HepG2 (cell line): ENCODE results near the gene SOCS3. TPM values are rescaled to one million over a fixed set of nuclear protein-coding genes. Genes with fewer than 3 reads are reported as not detected.

Experiments
- AHDC1 ChIP-seq: sonication (generic); formaldehyde crosslinking; IDR thresholded peaks from 2 replicates; pipeline ENCODE4 v1.5.1; 2020; ENCODE audit warnings: mild to moderate bottlenecking, missing genetic modification reagents, borderline replicate concordance
- FOXP4 ChIP-seq: sonication (generic); formaldehyde crosslinking; IDR thresholded peaks from 2 replicates; pipeline ENCODE4 v1.4.0; 2020; ENCODE audit warnings: missing genetic modification reagents
- GABPB1 ChIP-seq: IDR thresholded peaks from 2 replicates; pipeline ENCODE4 v1.6.1; 2016; ENCODE audit warnings: mild to moderate bottlenecking, missing genetic modification reagents, moderate library complexity, missing compliant biosample characterization
- IRF1 ChIP-seq: sonication (generic); formaldehyde crosslinking; IDR thresholded peaks from 2 replicates; pipeline ENCODE4 v1.4.0; 2020; ENCODE audit warnings: low read depth, mild to moderate bottlenecking, missing genetic modification reagents
- IRF2 ChIP-seq: IDR thresholded peaks from 2 replicates; pipeline ENCODE4 v1.6.1; 2018; ENCODE audit warnings: missing genetic modification reagents, missing compliant biosample characterization
- JUND ChIP-seq: sonication (generic); formaldehyde crosslinking; IDR thresholded peaks from 2 replicates; pipeline ENCODE4 v1.8.0; 2022; ENCODE audit warnings: mild to moderate bottlenecking, missing genetic modification reagents
- KDM4B ChIP-seq: sonication (generic); formaldehyde crosslinking; IDR thresholded peaks from 2 replicates; pipeline ENCODE4 v1.4.0; 2020; ENCODE audit warnings: missing genetic modification reagents
- NCOA2 ChIP-seq: sonication (generic); formaldehyde crosslinking; IDR thresholded peaks from 2 replicates; pipeline ENCODE4 v1.8.0; 2022; ENCODE audit warnings: inconsistent platforms
- NR2F1 ChIP-seq, 2 experiments: fragments of 450-650 bp in 1 of 2; formaldehyde crosslinking in 1 of 2; IDR thresholded peaks; 2 replicates each; pipeline versions ENCODE4 v1.5.0 to v1.6.1; 2016 to 2020; ENCODE audit warnings: mild to moderate bottlenecking in 1 of 2, missing compliant biosample characterization in 1 of 2, missing genetic modification reagents in 1 of 2, moderate library complexity in 1 of 2
- SALL1 ChIP-seq: sonication (generic); formaldehyde crosslinking; IDR thresholded peaks from 2 replicates; pipeline ENCODE4 v1.8.0; 2022; ENCODE audit warnings: mild to moderate bottlenecking, missing genetic modification reagents
- SRF ChIP-seq: IDR thresholded peaks from 2 replicates; pipeline ENCODE4 v1.6.1; 2011; ENCODE audit warnings: mild to moderate bottlenecking, low read depth, low read length, moderate library complexity
- TEF ChIP-seq: sonication (generic); formaldehyde crosslinking; IDR thresholded peaks from 2 replicates; pipeline ENCODE4 v1.5.0; 2020; ENCODE audit warnings: missing genetic modification reagents
- ZFP36L1 ChIP-seq: sonication (generic); formaldehyde crosslinking; IDR thresholded peaks from 2 replicates; pipeline ENCODE4 v1.8.0; 2022; ENCODE audit warnings: mild to moderate bottlenecking, missing genetic modification reagents, moderate library complexity
- ZNF124 ChIP-seq: sonication (generic); formaldehyde crosslinking; IDR thresholded peaks from 2 replicates; pipeline ENCODE4 v1.4.0; 2020; ENCODE audit warnings: missing genetic modification reagents
- ZNF263 ChIP-seq: sonication (generic); formaldehyde crosslinking; IDR thresholded peaks from 2 replicates; pipeline ENCODE4 v1.4.0; 2020; ENCODE audit warnings: missing genetic modification reagents
- ZNF280D ChIP-seq: sonication (generic); formaldehyde crosslinking; IDR thresholded peaks from 2 replicates; pipeline ENCODE4 v1.5.1; 2020; ENCODE audit warnings: mild to moderate bottlenecking, missing genetic modification reagents
- ZNF616 ChIP-seq: sonication (generic); formaldehyde crosslinking; IDR thresholded peaks from 2 replicates; pipeline ENCODE4 v1.5.0; 2020; ENCODE audit warnings: low read depth, mild to moderate bottlenecking, missing genetic modification reagents
- polyA plus RNA-seq, 8 experiments: library from polyadenylated mRNA; depleted of rRNA in 3 of 8; stranded (reverse) in 7 of 8; unstranded in 1 of 8; fragments of >200 nt; fragmentation: Illumina TruSeq in 4 of 8; extraction: Trizol in 4 of 8; gene quantifications; 2 replicates each; pipeline versions ENCODE4 v1.2.1 to v1.2.3, GENCODE V29; 2011 to 2016; ENCODE audit warnings: low read depth in 4 of 8, missing spikeins in 1 of 8, mixed read lengths in 1 of 8; ENCODE audit not compliant: insufficient read depth in 1 of 8
- total RNA-seq, 5 experiments: library from RNA; depleted of rRNA; stranded (reverse); fragments of >200 nt; fragmentation: Illumina TruSeq; extraction: Trizol; gene quantifications; 2 replicates each; pipeline ENCODE4 v1.2.3, GENCODE V29; 2016; ENCODE audit warnings: low read depth in 1 of 5

Gene SOCS3
- total and polyA plus RNA-seq, 2 of the 13 experiments (the other 11 are each of a cell fraction or from before 2014, with no cell fraction given): 0.77 to 2.4 TPM

- no peak for TF ChIP-seq SRF
- peak; percentile 90 for TF ChIP-seq NCOA2
- peak; percentile 23; the same call in 1 of the 2 replicates for TF ChIP-seq IRF2 (CRISPR knock-in tag)
- no peak; a peak in 1 of 4 replicates for TF ChIP-seq NR2F1 (CRISPR knock-in tag; IDR thresholded peaks at IDR 0.05)
- no peak for TF ChIP-seq AHDC1
- no peak for TF ChIP-seq TEF (CRISPR knock-in tag)
- TF ChIP-seq IRF1 (CRISPR knock-in tag): no peak
- TF ChIP-seq KDM4B (CRISPR knock-in tag): no peak
- TF ChIP-seq ZNF124 (CRISPR knock-in tag): no peak
- no peak for TF ChIP-seq ZNF280D (CRISPR knock-in tag)
- TF ChIP-seq ZNF616: no peak
- 0 out of 2 replicates have a peak, but pooled peaks have one; percentile 19 for TF ChIP-seq JUND (CRISPR knock-in tag)
- no peak for TF ChIP-seq ZFP36L1 (CRISPR knock-in tag)
- no peak for TF ChIP-seq FOXP4
- peak; percentile 63 for TF ChIP-seq SALL1 (CRISPR knock-in tag)
- TF ChIP-seq ZNF263 (CRISPR knock-in tag): peak; percentile 84
- peak; percentile 54 for TF ChIP-seq GABPB1 (CRISPR knock-in tag)
Measured at GRCh38 chr17:78351449-78352006, 8.3 kb downstream of the SOCS3 start (continued).
